IPS-18a (cell line): Measurements from ENCODE around the gene CSNK1A1.
"Not testable (repeated sequence)": the region's sequence is repeated elsewhere in the genome, so short reads cannot be mapped to it uniquely, and the experiment has no call there.

Experiments used
- H3K27ac ChIP-seq: one replicate; pipeline ENCODE4 v1.5.1; 2013; ENCODE audit warnings: low read length
- H3K27me3 ChIP-seq: one replicate; pipeline ENCODE4 v1.6.1; 2013; ENCODE audit warnings: mild to moderate bottlenecking, low read length; ENCODE audit not compliant: control insufficient read depth, insufficient read depth
- H3K36me3 ChIP-seq: one replicate; pipeline ENCODE4 v1.6.1; 2013; ENCODE audit warnings: low read depth, low read length; ENCODE audit not compliant: control insufficient read depth
- H3K4me1 ChIP-seq: one replicate; pipeline ENCODE4 v1.6.1; 2013; ENCODE audit warnings: low read depth, low read length; ENCODE audit not compliant: control insufficient read depth
- H3K4me3 ChIP-seq: one replicate; pipeline ENCODE4 v1.5.1; 2013; ENCODE audit warnings: low read length
- H3K9ac ChIP-seq: one replicate; pipeline ENCODE4 v1.6.1; 2013; ENCODE audit warnings: mild to moderate bottlenecking, low read length, moderate library complexity
- H3K9me3 ChIP-seq: one replicate; pipeline ENCODE4 v1.6.1; 2013; ENCODE audit warnings: low read depth, low read length; ENCODE audit not compliant: control insufficient read depth

The CSNK1A1 gene

GRCh38 chr5:149526845-149527590, 24.2 kb downstream of the CSNK1A1 start:
- H3K9me3 ChIP-seq = no peaks in the 10 kb centered on the region
- no peak overlapping the region for H3K9ac ChIP-seq
- peaks cover 32% of the 10 kb centered on the region for H3K36me3 ChIP-seq
- no peaks in the 10 kb centered on the region for H3K27me3 ChIP-seq
- peaks cover 4% of the 10 kb centered on the region for H3K4me1 ChIP-seq
- no peak overlapping the region for H3K27ac ChIP-seq
- no peak overlapping the region for H3K4me3 ChIP-seq

DNA sequence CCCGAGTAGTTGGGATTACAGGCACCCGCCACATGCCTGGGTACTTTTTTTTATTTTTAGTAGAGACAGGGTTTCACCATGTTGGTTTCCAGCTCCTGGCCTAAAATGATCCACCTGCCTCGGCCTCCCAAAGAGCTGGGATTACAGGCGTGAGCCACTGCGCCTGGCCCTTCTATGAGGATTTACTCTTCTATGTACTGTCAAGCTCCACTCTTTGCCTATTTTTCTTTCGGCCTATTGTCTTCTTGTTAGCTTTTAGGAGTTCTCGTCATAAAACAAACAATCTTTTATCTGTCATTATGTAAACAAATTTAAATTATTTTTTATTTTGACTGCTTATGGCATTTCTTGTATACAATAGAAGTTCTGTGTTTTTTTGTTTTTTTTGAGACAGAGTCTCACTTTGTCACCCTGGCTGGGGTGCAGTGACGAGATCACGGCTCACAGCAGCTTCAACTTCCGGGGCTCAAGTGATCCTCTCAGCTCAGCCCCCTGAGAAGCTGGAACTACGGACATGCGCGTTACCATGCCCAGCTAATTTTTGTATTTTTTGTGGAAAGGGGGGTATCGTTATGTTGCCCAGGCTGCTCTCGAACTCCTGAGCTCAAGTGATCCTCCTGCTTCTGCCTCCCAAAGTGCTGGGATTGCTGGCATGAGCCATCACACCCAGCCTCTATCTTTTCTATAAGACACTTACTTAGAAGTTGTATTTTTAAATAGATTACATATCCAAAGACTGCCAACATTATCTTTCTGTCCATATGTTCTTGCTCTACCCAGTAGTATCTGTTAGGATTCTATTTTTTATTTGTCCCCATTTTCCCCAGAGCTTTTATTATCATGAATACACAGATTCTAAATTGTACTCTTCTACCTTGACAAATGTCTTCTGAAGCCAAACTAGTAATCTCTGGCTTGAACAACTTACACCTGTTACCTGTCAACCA, 29.2 kb downstream of the CSNK1A1 start:
- H3K27me3 ChIP-seq = no peaks in the 10 kb centered on the region
- no peaks in the 10 kb centered on the region for H3K9me3 ChIP-seq
- H3K4me1 ChIP-seq = peaks cover 34% of the 10 kb centered on the region
- H3K4me3 ChIP-seq = no peak overlapping the region
- H3K9ac ChIP-seq = no peak overlapping the region
- peaks cover 48% of the 10 kb centered on the region for H3K36me3 ChIP-seq
- no peak overlapping the region for H3K27ac ChIP-seq

DNA sequence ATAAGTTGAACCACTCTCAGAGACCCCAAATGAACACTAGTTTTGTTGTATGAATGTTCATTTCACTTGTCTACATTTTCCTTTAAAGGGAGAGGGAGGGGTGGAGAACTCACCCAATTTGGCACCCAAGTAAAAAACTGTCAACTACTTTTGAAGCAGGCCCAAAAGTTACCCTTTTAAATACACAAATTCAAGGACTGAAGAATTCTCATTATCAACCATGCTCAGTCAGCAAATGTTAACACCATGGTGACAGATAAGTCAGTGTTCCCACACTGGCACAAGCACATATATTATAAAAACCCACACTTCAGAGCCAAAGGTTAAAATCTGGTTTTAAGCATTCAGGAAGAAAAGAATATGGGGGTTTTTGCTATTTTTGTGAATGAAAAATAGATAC, 31.6 kb downstream of the CSNK1A1 start:
- H3K4me1 ChIP-seq = peaks cover 34% of the 10 kb centered on the region
- no peaks in the 10 kb centered on the region for H3K27me3 ChIP-seq
- H3K27ac ChIP-seq = no peak overlapping the region
- H3K4me3 ChIP-seq = no peak overlapping the region
- no peak overlapping the region for H3K9ac ChIP-seq
- H3K36me3 ChIP-seq = peaks cover 61% of the 10 kb centered on the region
- H3K9me3 ChIP-seq = no peaks in the 10 kb centered on the region

DNA sequence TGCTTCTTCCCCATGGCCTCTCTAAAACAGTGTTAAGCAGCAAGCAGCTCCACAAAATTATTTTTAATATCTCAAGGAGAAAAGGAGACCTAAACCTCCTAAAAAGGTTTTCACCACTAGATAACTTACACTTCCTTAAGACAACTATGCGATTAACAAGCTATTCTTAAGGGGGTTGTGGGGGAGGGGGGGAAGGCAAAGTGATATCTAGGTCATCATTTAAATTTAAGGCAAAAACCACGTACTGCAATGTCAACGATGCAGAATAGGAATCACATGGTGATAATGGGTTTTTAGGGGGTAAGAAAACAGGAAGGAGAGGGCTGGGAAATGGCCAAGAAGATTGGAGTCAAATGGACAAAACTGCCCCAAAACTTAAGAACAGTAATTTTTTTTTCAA, 32.6 kb downstream of the CSNK1A1 start:
- no peaks in the 10 kb centered on the region for H3K9me3 ChIP-seq
- peaks cover 53% of the 10 kb centered on the region for H3K36me3 ChIP-seq
- peak overlapping the region; percentile 14 for H3K4me3 ChIP-seq
- peaks cover 34% of the 10 kb centered on the region for H3K4me1 ChIP-seq
- no peak overlapping the region for H3K27ac ChIP-seq
- no peaks in the 10 kb centered on the region for H3K27me3 ChIP-seq
- H3K9ac ChIP-seq = no peak overlapping the region

- H3K4me1 ChIP-seq = peaks cover 34% of the 10 kb centered on the region
- peaks cover 52% of the 10 kb centered on the region for H3K36me3 ChIP-seq
- no peak overlapping the region for H3K9ac ChIP-seq
Measured at GRCh38 chr5:149517461-149518122, 33.6 kb downstream of the CSNK1A1 start.

GRCh38 chr5:149514512-149514911, 36.7 kb downstream of the CSNK1A1 start:
- Histone ChIP-seq H3K9ac (no peak overlapping the region), H3K36me3 (peaks cover 66% of the 10 kb centered on the region), H3K9me3 (no peaks in the 10 kb centered on the region), H3K27ac (no peak overlapping the region), H3K27me3 (no peaks in the 10 kb centered on the region), H3K4me1 (peaks cover 19% of the 10 kb centered on the region), H3K4me3 (no peak overlapping the region)

More at GRCh38 chr5:149517461-149518122, 33.6 kb downstream of the CSNK1A1 start:
- no peaks in the 10 kb centered on the region for H3K9me3 ChIP-seq
- no peak overlapping the region for H3K4me3 ChIP-seq
- no peak overlapping the region for H3K27ac ChIP-seq
- H3K27me3 ChIP-seq = no peaks in the 10 kb centered on the region

DNA sequence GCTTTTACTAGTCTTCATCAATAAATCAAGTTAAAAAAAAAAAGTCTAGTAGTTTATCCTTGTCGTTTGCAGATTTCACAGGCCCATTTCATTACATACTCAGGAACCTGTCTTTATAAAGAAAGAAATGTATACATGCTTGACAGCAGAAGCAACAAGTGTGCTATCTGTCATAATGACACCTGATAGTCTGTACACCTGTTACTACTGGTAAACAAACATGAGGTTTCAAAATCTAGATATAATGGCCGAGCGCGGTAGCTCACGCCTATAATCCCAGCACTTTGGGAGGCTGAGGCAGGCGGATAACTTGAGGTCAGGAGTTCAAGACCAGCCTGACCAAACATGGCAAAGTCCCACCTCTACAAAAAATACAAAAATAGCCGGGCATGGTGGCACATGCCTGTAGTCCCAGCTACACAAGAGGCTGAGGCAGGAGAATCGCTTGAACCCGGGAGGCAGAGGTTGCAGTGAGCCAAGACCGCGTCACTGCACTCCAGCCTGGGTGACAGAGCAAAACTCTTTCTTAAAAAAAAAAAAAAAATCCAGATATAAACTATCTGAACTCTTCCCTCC, 37.8 kb downstream of the CSNK1A1 start:
- not testable (repeated sequence) for H3K9ac ChIP-seq, H3K4me3 ChIP-seq, H3K4me1 ChIP-seq, H3K27ac ChIP-seq, H3K27me3 ChIP-seq, H3K9me3 ChIP-seq
- H3K36me3 ChIP-seq = peaks cover 74% of the 10 kb centered on the region

DNA sequence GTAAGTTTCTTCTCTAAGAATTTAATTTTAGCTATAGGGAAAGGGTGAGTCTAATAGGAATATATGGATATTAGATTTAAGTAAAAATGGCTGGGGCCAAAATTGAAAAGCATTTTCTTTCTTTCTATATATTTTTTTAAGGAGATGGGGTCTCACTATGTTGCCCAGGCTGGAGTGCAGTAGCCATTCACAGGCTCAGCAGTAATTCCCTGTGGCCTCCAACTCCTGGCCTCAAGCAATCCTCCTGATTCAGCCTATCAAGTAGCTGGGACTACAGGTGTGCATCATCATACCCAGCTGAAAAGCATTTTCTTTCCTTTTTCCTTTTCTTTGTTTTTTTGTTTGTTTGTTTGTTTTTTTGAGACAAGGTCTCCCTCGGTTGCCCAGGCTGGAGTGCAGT, 41.1 kb downstream of the CSNK1A1 start:
- Histone ChIP-seq H3K9me3 (no peaks in the 10 kb centered on the region), H3K27ac (no peak overlapping the region), H3K36me3 (peaks cover 89% of the 10 kb centered on the region), H3K27me3 (no peaks in the 10 kb centered on the region), H3K9ac (no peak overlapping the region), H3K4me3 (no peak overlapping the region), H3K4me1 (no peaks in the 10 kb centered on the region)

DNA sequence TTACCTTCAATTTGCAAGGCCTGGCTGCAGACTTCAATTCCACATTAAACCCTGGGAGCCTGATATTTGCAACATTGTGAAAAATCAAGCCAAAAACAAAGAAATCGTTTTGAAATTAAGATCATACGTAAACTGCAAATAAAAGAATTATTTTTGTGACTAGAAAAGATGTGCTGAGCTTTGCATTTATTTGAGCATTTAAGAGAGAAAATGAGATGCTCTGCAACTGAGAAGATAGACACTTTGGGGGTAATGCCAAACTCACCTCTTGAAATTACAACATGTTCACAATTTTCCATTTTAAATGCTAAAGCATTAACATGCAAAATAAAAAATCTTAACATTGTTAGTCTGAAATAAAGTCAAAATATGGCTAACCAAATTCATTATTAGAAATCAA, 46.6 kb downstream of the CSNK1A1 start:
- Histone ChIP-seq H3K9ac (no peak overlapping the region), H3K4me1 (no peaks in the 10 kb centered on the region), H3K9me3 (no peaks in the 10 kb centered on the region), H3K4me3 (no peak overlapping the region), H3K36me3 (peaks cover 92% of the 10 kb centered on the region), H3K27me3 (no peaks in the 10 kb centered on the region), H3K27ac (no peak overlapping the region)

DNA sequence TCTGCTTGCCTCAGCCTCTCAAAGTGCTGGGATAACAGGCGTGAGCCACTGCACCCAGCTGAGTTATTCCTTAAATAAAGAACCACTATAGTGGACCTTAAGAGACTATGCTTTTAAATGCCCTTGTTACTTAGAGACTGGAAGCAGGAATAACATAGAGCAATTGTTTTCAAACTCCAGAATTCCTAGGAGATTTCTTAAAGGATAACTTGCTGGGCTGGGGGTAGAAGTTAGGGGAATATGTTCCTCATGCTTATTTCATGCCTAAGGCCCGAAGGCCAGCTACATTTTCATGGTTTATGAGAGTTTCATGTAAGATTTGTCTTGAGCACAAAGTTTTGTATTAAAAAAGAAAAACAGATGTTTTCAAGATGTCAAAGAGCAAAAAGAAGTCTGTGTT, 48.2 kb downstream of the CSNK1A1 start:
- peaks cover 87% of the 10 kb centered on the region for H3K36me3 ChIP-seq
- H3K4me1 ChIP-seq = peaks cover 13% of the 10 kb centered on the region
- no peak overlapping the region for H3K4me3 ChIP-seq
- H3K9me3 ChIP-seq = no peaks in the 10 kb centered on the region
- H3K27ac ChIP-seq = no peak overlapping the region
- no peak overlapping the region for H3K9ac ChIP-seq
- H3K27me3 ChIP-seq = no peaks in the 10 kb centered on the region

DNA sequence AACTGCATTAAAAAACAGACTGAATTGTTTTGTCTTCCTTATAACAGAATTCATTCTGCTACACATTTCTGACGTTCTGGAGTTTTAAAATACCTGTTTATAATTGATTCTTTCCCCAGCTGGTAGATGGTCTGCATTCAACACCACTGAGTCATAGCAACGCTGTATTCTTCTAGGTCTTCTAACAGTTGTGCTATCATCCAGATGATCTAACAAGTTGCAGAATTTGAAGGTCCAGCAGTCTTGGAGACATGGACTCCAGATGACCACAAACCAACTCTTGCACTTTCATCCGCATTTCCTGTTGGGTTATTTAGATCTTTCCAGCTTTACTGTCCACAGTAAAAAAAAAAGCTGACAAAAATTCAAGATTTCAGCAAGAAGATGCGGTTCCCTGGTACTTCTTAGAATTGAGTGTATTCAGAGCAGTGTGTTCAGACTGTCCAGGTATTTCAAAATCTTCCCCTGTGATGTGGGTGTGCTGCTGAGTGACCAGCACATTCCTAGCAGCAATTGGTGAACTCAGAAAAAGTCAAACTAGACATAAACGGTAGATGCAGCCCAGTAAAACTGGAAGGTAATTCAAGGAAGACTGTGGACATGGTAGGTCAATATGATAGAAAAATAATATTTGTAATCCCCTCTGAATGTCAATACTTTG, 50.2 kb downstream of the CSNK1A1 start:
- Histone ChIP-seq H3K27ac (no peak overlapping the region), H3K36me3 (peaks cover 85% of the 10 kb centered on the region)

More for the DNA sequence above, 50.2 kb downstream of the CSNK1A1 start:
- Histone ChIP-seq H3K4me3 (no peak overlapping the region), H3K9ac (no peak overlapping the region), H3K9me3 (no peaks in the 10 kb centered on the region), H3K27me3 (no peaks in the 10 kb centered on the region), H3K4me1 (peaks cover 20% of the 10 kb centered on the region)
